Hepatocyte (in vitro differentiated cells): ENCODE results near the gene BACH2.

Experiments used
- EZH2phosphoT487 ChIP-seq: fragments of 200-600 bp; sonication (generic); IDR thresholded peaks from one replicate; pipeline ENCODE4 v1.6.1; 2018; ENCODE audit warnings: antibody characterized with exemption, mild to moderate bottlenecking, low read depth, moderate library complexity; ENCODE audit not compliant: unreplicated experiment, severe bottlenecking
- TF ChIP-seq, protein P1 (sequence below): fragments of 200-600 bp; sonication (generic); IDR thresholded peaks from 2 replicates; pipeline ENCODE4 v1.5.1; 2016; ENCODE audit warnings: antibody characterized with exemption, mild to moderate bottlenecking; ENCODE audit not compliant: poor library complexity

DNA sequence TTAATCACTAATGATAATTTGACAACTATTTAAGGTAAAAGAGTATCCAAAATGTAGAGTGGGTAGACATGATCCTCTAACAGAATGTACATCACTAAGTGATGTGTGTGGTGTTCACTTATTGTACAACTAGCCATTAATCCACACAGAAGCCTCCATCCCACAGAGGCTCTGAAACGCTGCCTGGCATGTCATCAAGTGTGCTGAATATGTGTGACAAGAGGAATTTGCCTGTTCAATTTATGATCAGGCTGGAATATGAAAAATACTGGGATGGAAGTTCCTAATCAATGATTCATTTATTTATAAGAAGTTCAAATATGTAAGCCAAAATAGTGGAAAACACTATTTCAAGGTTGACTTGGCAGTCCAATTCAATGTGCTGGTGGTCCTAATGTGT lies 72.4 kb downstream of the BACH2 start:
- TF ChIP-seq, protein P1, sequence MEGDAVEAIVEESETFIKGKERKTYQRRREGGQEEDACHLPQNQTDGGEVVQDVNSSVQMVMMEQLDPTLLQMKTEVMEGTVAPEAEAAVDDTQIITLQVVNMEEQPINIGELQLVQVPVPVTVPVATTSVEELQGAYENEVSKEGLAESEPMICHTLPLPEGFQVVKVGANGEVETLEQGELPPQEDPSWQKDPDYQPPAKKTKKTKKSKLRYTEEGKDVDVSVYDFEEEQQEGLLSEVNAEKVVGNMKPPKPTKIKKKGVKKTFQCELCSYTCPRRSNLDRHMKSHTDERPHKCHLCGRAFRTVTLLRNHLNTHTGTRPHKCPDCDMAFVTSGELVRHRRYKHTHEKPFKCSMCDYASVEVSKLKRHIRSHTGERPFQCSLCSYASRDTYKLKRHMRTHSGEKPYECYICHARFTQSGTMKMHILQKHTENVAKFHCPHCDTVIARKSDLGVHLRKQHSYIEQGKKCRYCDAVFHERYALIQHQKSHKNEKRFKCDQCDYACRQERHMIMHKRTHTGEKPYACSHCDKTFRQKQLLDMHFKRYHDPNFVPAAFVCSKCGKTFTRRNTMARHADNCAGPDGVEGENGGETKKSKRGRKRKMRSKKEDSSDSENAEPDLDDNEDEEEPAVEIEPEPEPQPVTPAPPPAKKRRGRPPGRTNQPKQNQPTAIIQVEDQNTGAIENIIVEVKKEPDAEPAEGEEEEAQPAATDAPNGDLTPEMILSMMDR: no peak
- no peak for TF ChIP-seq EZH2phosphoT487
